Stomach (tissue), 9 donors: Measurements from ENCODE around the gene CEP72. TPM values are rescaled to one million over a fixed set of nuclear protein-coding genes. Genes with fewer than 3 reads are reported as not detected.

Experiments
- DNase-seq, 2 donors: peaks; one replicate each; pipeline versions ENCODE4 v3.0.0 to v3.0.0-alpha.2; 2013 to 2019
- H3K27ac ChIP-seq, 5 donors: fragments of 200-600 bp in 4 of 5; sonication (generic) in 4 of 5; one replicate each; pipeline ENCODE4 v1.5.1; 2013 to 2019; ENCODE audit warnings: mild to moderate bottlenecking in 1 of 5, moderate library complexity in 1 of 5
- H3K27me3 ChIP-seq, 3 donors: fragments of 200-600 bp; sonication (generic); one replicate each; pipeline ENCODE4 v1.5.1; 2017 to 2019; ENCODE audit warnings: mixed run types in 1 of 3
- H3K36me3 ChIP-seq, 4 donors: fragments of 200-600 bp; sonication (generic); 1 replicate in 3 of 4; 2 replicates in 1 of 4; pipeline ENCODE4 v1.5.1; 2016 to 2019
- H3K4me1 ChIP-seq, 4 donors: fragments of 200-600 bp; sonication (generic); one replicate each; pipeline ENCODE4 v1.5.1; 2016 to 2019
- H3K4me3 ChIP-seq, 4 donors: fragments of 200-600 bp; sonication (generic) in 3 of 4; one replicate each; pipeline ENCODE4 v1.5.1; 2016 to 2019; ENCODE audit warnings: mild to moderate bottlenecking in 1 of 4
- H3K9me3 ChIP-seq, 4 donors: fragments of 200-600 bp; sonication (generic); one replicate each; pipeline ENCODE4 v1.5.1; 2016 to 2019
- EP300 ChIP-seq: sonication (generic); formaldehyde crosslinking; IDR thresholded peaks from one replicate; pipeline ENCODE4 v1.6.1; 2017; ENCODE audit warnings: antibody characterized with exemption
- POLR2A ChIP-seq, 4 donors: fragments of 450-650 bp; IDR thresholded peaks; one replicate each; pipeline ENCODE4 v1.6.1; 2016; ENCODE audit warnings: antibody characterized with exemption in 4 of 4, control low read depth in 2 of 4, mild to moderate bottlenecking in 1 of 4, moderate library complexity in 1 of 4
- POLR2AphosphoS5 ChIP-seq, 3 donors: sonication (generic); formaldehyde crosslinking; IDR thresholded peaks; one replicate each; pipeline ENCODE4 v1.6.1; 2016; ENCODE audit warnings: antibody characterized with exemption in 3 of 3
- WGBS, 5 donors: extraction: QIAGEN DNeasy Blood & Tissue Kit in 3 of 5; methylation state at CpG; one replicate each; pipeline versions ENCODE4 v1.1.5 to v1.1.7; 2013 to 2018; 5-methylcytosine and 5-hydroxymethylcytosine counted together
- intact Hi-C: fragments of 100-400 bp; cut with DNase I; formaldehyde crosslinking; loops from one replicate; pipeline ENCODE4 v1.15.1; 2023; ENCODE audit warnings: low total_unique reads
- polyA plus RNA-seq, 3 donors: library from polyadenylated mRNA; stranded (reverse); fragments of 200-250 nt; gene quantifications; one replicate each; pipeline ENCODE4 v1.2.3, GENCODE V29; 2013
- total RNA-seq, 5 donors: library from RNA; depleted of rRNA; stranded (reverse); fragments of >200 nt; gene quantifications; one replicate each; pipeline versions ENCODE4 v1.1.0 to v1.2.3, GENCODE V29; 2014 to 2016
- TF ChIP-seq, protein P1 (sequence below), 7 experiments: fragments of 450-650 bp in 4 of 7; fragments of 200-600 bp in 3 of 7; sonication (generic) in 3 of 7; IDR thresholded peaks; one replicate each; pipeline ENCODE4 v1.5.1; 2016 to 2019; ENCODE audit warnings: antibody characterized with exemption in 7 of 7, control low read depth in 2 of 7, mild to moderate bottlenecking in 1 of 7
- donor health status: healthy with polysubstance abuse.
- donor health status: Bipolar disorder and iron deficiency.
- donor health status: healthy.

CEP72 gene
- total and polyA plus RNA-seq, 8 donors = 0.14 to 11.1 (median 2.1) TPM

DNA sequence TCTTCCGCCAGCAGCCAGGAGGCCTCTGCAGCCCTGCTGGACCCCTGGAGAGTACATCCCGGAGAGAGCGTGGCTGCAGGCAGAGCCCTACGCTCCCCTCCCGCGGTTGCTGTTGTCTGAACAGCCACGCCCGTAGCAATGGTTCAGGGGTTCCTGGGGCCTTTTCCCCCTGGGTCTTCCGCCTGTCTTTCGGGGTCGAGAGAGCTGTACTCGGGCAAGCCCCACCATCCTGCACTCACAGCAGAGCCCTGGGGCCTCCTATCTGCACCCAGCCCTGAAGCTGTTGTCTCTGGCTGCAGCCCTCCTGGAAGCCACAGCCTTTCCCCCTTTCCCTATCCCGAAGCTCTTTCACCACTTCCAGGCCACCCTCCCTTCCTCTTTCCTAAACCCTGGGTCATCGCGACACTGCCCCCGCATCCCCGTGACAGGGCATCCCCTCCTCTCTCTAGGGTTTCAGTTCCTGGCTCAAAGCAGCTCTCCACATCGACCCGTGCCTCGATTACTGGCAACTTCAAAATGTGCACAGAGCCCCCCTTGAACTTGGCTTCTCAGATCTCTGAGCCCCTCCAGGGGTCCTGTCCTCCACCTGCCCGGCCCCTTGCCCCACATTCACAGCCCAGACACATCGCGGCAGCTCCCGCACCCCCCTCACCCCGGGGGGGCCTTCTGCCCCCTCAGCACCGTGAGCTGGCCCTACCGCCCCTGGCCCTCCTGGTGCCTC is 43.9 kb upstream of the CEP72 start:
- peaks cover 0 to 6% (median 3%) of the 10 kb centered on the region in 4 donors for H3K4me1 ChIP-seq
- 62 to 72% (median 69%) methylated on average over 21 to 27 of the region's 27 CpGs for WGBS, 5 donors
- no peaks in the 10 kb centered on the region for H3K36me3 ChIP-seq
- H3K27me3 ChIP-seq = peaks cover 3 to 80% (median 16%) of the 10 kb centered on the region in 3 donors
- no peak overlapping the region for H3K27ac ChIP-seq
- no peak for TF ChIP-seq POLR2A (IDR thresholded peaks at IDR 0.05)
- TF ChIP-seq, protein P1, sequence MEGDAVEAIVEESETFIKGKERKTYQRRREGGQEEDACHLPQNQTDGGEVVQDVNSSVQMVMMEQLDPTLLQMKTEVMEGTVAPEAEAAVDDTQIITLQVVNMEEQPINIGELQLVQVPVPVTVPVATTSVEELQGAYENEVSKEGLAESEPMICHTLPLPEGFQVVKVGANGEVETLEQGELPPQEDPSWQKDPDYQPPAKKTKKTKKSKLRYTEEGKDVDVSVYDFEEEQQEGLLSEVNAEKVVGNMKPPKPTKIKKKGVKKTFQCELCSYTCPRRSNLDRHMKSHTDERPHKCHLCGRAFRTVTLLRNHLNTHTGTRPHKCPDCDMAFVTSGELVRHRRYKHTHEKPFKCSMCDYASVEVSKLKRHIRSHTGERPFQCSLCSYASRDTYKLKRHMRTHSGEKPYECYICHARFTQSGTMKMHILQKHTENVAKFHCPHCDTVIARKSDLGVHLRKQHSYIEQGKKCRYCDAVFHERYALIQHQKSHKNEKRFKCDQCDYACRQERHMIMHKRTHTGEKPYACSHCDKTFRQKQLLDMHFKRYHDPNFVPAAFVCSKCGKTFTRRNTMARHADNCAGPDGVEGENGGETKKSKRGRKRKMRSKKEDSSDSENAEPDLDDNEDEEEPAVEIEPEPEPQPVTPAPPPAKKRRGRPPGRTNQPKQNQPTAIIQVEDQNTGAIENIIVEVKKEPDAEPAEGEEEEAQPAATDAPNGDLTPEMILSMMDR (IDR thresholded peaks at IDR 0.05) = no peak
- TF ChIP-seq POLR2AphosphoS5 (IDR thresholded peaks at IDR 0.05) = no peak
- no peak for TF ChIP-seq EP300
- intact Hi-C loops = no loop called here
- H3K4me3 ChIP-seq = no peak overlapping the region
- peaks cover 0 to 6% (median 5%) of the 10 kb centered on the region in 4 donors for H3K9me3 ChIP-seq
- no peak for DNase-seq

DNA sequence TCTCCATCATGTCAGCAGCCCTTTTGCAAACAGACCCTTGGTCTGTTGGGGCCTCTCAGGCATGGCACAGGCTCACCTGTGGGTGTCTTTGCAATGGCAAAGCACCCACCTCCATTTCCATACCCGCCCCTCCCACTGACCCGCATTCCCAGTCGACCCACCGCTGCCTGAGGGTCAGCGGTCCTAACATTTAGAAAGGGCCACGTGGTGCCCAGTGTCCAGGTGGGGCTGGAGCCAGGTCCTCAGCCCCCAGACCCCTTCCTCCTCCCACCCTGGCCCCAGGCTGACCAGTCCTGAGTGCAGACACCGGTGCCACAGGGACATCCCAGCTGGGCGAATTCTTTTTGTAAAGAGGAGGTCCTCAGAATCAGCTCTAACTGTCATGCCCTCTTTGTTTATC is 43.3 kb upstream of the CEP72 start:
- 84 to 92% (median 86%) methylated on average over 4 to 8 of the region's 8 CpGs for WGBS, 5 donors
- no peak overlapping the region for H3K4me3 ChIP-seq
- no peak for DNase-seq
- intact Hi-C loops = no loop called here
- no peaks in the 10 kb centered on the region for H3K36me3 ChIP-seq
- H3K9me3 ChIP-seq = peaks cover 0 to 6% (median 5%) of the 10 kb centered on the region in 4 donors
- peaks cover 3 to 83% (median 16%) of the 10 kb centered on the region in 3 donors for H3K27me3 ChIP-seq
- no peak overlapping the region for H3K27ac ChIP-seq
- no peak for TF ChIP-seq EP300
- TF ChIP-seq, protein P1 (IDR thresholded peaks at IDR 0.05) = no peak
- no peak for TF ChIP-seq POLR2A (IDR thresholded peaks at IDR 0.05)
- no peak for TF ChIP-seq POLR2AphosphoS5 (IDR thresholded peaks at IDR 0.05)
- H3K4me1 ChIP-seq = peaks cover 0 to 6% (median 3%) of the 10 kb centered on the region in 4 donors

DNA sequence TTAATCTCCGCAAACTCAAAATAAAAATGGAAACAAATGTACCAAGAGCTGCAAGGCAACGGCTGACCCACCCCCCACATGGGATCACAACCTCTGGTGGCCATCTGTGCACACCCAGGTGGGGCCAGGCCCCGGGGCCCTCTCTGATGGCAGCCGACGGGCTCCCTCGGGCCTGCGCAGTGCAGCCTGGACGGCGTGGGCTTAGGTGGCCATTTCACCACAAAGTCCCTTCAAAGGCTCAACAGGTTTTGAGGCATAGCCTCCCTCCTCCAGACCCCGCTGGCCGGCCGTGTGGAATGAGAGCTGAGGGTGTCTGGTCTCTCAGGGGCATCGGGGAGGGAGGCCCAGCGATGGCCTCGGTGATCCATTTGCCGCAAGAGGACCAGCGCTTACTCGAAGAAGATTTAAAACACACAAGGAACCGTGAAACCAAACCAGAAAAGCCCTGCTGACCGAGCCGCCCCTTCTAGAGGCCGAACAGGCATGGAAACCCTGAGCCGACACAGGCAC is 42.7 kb upstream of the CEP72 start:
- TF ChIP-seq, protein P1 (IDR thresholded peaks at IDR 0.05) = no peak
- TF ChIP-seq EP300 (no peak), POLR2AphosphoS5 (IDR thresholded peaks at IDR 0.05) (no peak), POLR2A (IDR thresholded peaks at IDR 0.05) (no peak)
- peaks cover 0 to 6% (median 3%) of the 10 kb centered on the region in 4 donors for H3K4me1 ChIP-seq
- peaks cover 3 to 87% (median 15%) of the 10 kb centered on the region in 3 donors for H3K27me3 ChIP-seq
- 87 to 93% (median 90%) methylated on average over 20 to 23 of the region's 23 CpGs for whole genome bisulfite sequencing, 5 donors
- DNase-seq = peak in 1 of 2 donors; percentile 16
- no peak overlapping the region for H3K27ac ChIP-seq
- peaks cover 0 to 6% (median 5%) of the 10 kb centered on the region in 4 donors for H3K9me3 ChIP-seq
- no peak overlapping the region for H3K4me3 ChIP-seq
- intact Hi-C loops = no loop called here
- H3K36me3 ChIP-seq = no peaks in the 10 kb centered on the region

DNA sequence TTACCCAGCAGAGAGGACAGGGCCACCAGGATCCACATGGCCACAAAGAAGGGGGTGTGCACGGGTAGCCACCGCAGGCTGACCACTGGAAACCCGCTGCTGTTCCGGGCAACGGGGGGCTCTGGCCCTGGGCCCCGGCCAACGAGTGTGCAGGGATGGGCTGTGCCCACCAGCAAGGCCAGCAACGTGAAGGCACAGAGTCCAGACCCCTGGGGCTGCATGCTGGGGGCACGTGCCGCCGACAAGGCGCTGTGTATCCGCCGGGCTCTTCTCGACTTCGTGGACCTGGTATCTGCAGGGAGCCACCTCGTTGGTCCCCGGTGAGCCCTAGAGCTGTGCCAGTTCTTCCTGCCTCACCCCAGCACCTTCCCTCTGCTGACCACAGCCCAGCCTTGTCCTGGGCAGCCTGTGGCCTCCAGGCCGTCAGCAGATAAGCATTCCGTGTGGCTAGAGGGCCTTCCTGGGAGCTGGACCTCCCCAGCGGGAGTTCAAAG is 42.2 kb upstream of the CEP72 start:
- Histone ChIP-seq H3K27ac (no peak overlapping the region), H3K27me3 (peaks cover 3 to 85% (median 13%) of the 10 kb centered on the region in 3 donors), H3K36me3 (no peaks in the 10 kb centered on the region), H3K9me3 (peaks cover 0 to 6% (median 5%) of the 10 kb centered on the region in 4 donors), H3K4me3 (no peak overlapping the region), H3K4me1 (peaks cover 0 to 6% (median 3%) of the 10 kb centered on the region in 4 donors)
- intact Hi-C loops = no loop called here
- 69 to 86% (median 81%) methylated on average over 16 to 21 of the region's 21 CpGs for WGBS, 5 donors
- no peak for TF ChIP-seq POLR2AphosphoS5 (IDR thresholded peaks at IDR 0.05)
- TF ChIP-seq, protein P1 (IDR thresholded peaks at IDR 0.05) = no peak
- no peak for TF ChIP-seq EP300
- no peak for TF ChIP-seq POLR2A (IDR thresholded peaks at IDR 0.05)
- DNase-seq = peak in 1 of 2 donors; percentile 1
